MM.1S (cell line): ENCODE results near the gene SNRPD3.

Experiments
- DNase-seq: peaks from one replicate; pipeline ENCODE4 v3.0.0-alpha.2; 2015
- H2AFZ ChIP-seq: fragments of 300-600 bp; sonication (generic); 2 replicates; pipeline ENCODE4 v1.6.0; 2016; ENCODE audit warnings: antibody characterized with exemption, low read length
- H3F3A ChIP-seq: fragments of 300-600 bp; sonication (generic); 2 replicates; pipeline ENCODE4 v1.6.1; 2016; ENCODE audit warnings: mild to moderate bottlenecking, antibody characterized with exemption, low read length, moderate library complexity, mixed read lengths; ENCODE audit not compliant: insufficient read depth
- H3K27ac ChIP-seq: fragments of 300-600 bp; sonication (generic); 2 replicates; pipeline ENCODE4 v1.5.1; 2016; ENCODE audit warnings: mild to moderate bottlenecking, low read length
- H3K27me3 ChIP-seq: fragments of 300-600 bp; sonication (generic); replicated peaks from 2 replicates; pipeline ENCODE4 v1.6.0; 2016; ENCODE audit warnings: low read length; ENCODE audit not compliant: insufficient read depth
- H3K36me3 ChIP-seq: fragments of 300-600 bp; sonication (generic); replicated peaks from 2 replicates; pipeline ENCODE4 v1.6.1; 2016; ENCODE audit warnings: mild to moderate bottlenecking, low read length, mixed read lengths; ENCODE audit not compliant: insufficient read depth
- H3K4me1 ChIP-seq: fragments of 300-600 bp; sonication (generic); 2 replicates; pipeline ENCODE4 v1.6.1; 2016; ENCODE audit warnings: low read length, mixed read lengths
- H3K4me2 ChIP-seq: fragments of 300-600 bp; sonication (generic); 2 replicates; pipeline ENCODE4 v1.6.0; 2016; ENCODE audit warnings: low read depth, low read length
- H3K4me3 ChIP-seq: fragments of 300-600 bp; sonication (generic); 2 replicates; pipeline ENCODE4 v1.5.1; 2016; ENCODE audit warnings: low read length, mixed read lengths
- H3K79me2 ChIP-seq: fragments of 300-600 bp; sonication (generic); 2 replicates; pipeline ENCODE4 v1.6.1; 2016; ENCODE audit warnings: mixed run types, low read length, mixed read lengths
- H3K9ac ChIP-seq: fragments of 300-600 bp; sonication (generic); 2 replicates; pipeline ENCODE4 v1.6.1; 2016; ENCODE audit warnings: low read length, mixed read lengths
- H3K9me2 ChIP-seq: fragments of 300-600 bp; sonication (generic); replicated peaks from 2 replicates; pipeline ENCODE4 v1.6.1; 2016; ENCODE audit warnings: mild to moderate bottlenecking, low read length, mixed read lengths; ENCODE audit not compliant: insufficient read depth
- H3K9me3 ChIP-seq: fragments of 300-600 bp; sonication (generic); replicated peaks from 2 replicates; pipeline ENCODE4 v1.6.1; 2016; ENCODE audit warnings: mild to moderate bottlenecking, low read length, mixed read lengths; ENCODE audit not compliant: insufficient read depth
- H4K20me1 ChIP-seq: fragments of 300-600 bp; sonication (generic); 2 replicates; pipeline ENCODE4 v1.6.1; 2016; ENCODE audit warnings: mild to moderate bottlenecking, low read length, moderate library complexity, mixed read lengths; ENCODE audit not compliant: insufficient read depth
- EZH2 ChIP-seq: fragments of 300-600 bp; sonication (generic); optimal IDR thresholded peaks from 2 replicates; pipeline ENCODE3; 2017; ENCODE audit warnings: low read depth, mild to moderate bottlenecking, antibody characterized with exemption, low read length, mixed read lengths
- EZH2phosphoT487 ChIP-seq: fragments of 300-600 bp; sonication (generic); IDR thresholded peaks from 2 replicates; pipeline ENCODE4 v1.6.1; 2018; ENCODE audit warnings: antibody characterized with exemption, low read length
- TF ChIP-seq, protein P1 (sequence below): fragments of 300-600 bp; sonication (generic); IDR thresholded peaks from 2 replicates; pipeline ENCODE4 v1.5.1; 2016; ENCODE audit warnings: antibody characterized with exemption, low read length, mixed read lengths

SNRPD3 gene

DNA sequence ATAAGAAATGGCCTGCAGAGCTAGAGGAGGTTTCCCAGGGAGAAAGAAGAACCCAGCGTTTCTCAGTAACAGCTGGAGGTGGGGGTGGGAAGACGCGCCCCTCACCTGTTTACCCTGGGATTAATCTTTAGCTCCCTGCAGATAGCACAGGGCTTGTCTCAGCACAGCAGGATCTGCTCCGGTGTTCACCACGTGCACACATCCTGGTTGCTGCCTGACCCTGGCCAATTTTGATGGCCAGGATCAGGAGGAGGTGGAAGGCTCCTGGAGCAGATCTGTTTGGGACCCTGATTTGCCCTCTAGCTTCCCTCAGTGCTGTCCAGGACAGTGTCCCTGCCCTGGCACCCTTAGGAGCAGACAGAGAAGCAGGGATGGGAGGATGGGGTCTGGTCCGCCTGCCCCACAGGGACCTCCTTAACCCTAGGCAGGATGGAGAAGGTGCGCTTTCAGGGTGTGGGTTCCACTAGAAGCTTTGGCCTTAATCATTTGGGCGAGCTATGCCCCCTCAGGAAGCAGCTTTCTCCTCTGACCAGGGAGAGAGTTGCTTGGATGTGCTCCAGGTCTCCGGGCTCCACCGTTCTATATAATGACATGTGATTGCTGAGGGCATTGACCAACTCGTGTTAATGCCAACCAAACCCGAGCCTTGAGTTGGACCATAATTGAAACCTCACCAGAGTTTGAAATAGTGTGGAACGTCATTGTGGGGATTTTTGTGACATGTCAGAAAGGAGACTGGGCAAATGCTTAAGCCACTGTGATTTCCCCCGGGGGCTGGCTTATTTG, 41.4 kb upstream of the SNRPD3 start:
- no peaks in the 10 kb centered on the region for H3K27me3 ChIP-seq
- no peak overlapping the region for H2AFZ ChIP-seq
- no peaks in the 10 kb centered on the region; the same call in 1 of the 2 replicates for H3F3A ChIP-seq
- no peak for TF ChIP-seq EZH2phosphoT487
- TF ChIP-seq, protein P1, sequence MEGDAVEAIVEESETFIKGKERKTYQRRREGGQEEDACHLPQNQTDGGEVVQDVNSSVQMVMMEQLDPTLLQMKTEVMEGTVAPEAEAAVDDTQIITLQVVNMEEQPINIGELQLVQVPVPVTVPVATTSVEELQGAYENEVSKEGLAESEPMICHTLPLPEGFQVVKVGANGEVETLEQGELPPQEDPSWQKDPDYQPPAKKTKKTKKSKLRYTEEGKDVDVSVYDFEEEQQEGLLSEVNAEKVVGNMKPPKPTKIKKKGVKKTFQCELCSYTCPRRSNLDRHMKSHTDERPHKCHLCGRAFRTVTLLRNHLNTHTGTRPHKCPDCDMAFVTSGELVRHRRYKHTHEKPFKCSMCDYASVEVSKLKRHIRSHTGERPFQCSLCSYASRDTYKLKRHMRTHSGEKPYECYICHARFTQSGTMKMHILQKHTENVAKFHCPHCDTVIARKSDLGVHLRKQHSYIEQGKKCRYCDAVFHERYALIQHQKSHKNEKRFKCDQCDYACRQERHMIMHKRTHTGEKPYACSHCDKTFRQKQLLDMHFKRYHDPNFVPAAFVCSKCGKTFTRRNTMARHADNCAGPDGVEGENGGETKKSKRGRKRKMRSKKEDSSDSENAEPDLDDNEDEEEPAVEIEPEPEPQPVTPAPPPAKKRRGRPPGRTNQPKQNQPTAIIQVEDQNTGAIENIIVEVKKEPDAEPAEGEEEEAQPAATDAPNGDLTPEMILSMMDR, result no peak
- TF ChIP-seq EZH2, result no peak
- H3K4me2 ChIP-seq, result no peak overlapping the region
- H4K20me1 ChIP-seq, result no peaks in the 10 kb centered on the region
- no peaks in the 10 kb centered on the region for H3K79me2 ChIP-seq
- no peak for DNase-seq
- no peaks in the 10 kb centered on the region for H3K9me2 ChIP-seq
- no peaks in the 10 kb centered on the region for H3K9me3 ChIP-seq
- H3K36me3 ChIP-seq, result no peaks in the 10 kb centered on the region
- H3K27ac ChIP-seq, result no peak overlapping the region
- no peak overlapping the region for H3K4me3 ChIP-seq
- peaks cover 5% of the 10 kb centered on the region; the same call in 1 of the 2 replicates for H3K4me1 ChIP-seq
- no peak overlapping the region for H3K9ac ChIP-seq

DNA sequence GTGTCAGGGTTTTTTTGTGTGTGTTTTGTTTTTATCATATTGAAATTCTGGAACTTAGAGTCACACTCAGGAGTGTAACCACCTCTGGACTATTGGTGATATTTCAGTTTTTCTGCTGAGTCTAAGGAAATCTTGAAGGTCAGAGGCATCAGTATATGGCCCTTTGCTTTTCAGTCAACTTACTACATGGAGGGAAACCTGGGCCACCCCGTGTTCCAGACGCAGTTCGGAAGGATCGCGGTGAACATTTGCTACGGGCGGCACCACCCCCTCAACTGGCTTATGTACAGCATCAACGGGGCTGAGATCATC, 40.8 kb upstream of the SNRPD3 start:
- H3K9ac ChIP-seq, result no peak overlapping the region
- H4K20me1 ChIP-seq, result no peaks in the 10 kb centered on the region
- H3K4me2 ChIP-seq, result no peak overlapping the region
- H3K27me3 ChIP-seq, result no peaks in the 10 kb centered on the region
- no peaks in the 10 kb centered on the region for H3K79me2 ChIP-seq
- no peaks in the 10 kb centered on the region; the same call in 1 of the 2 replicates for H3F3A ChIP-seq
- TF ChIP-seq EZH2, result no peak
- TF ChIP-seq, protein P1, result no peak
- no peak for TF ChIP-seq EZH2phosphoT487
- DNase-seq, result no peak
- H2AFZ ChIP-seq, result no peak overlapping the region
- no peaks in the 10 kb centered on the region for H3K9me2 ChIP-seq
- no peaks in the 10 kb centered on the region for H3K36me3 ChIP-seq
- no peak overlapping the region for H3K27ac ChIP-seq
- no peaks in the 10 kb centered on the region for H3K9me3 ChIP-seq
- no peak overlapping the region for H3K4me3 ChIP-seq
- peaks cover 5% of the 10 kb centered on the region; the same call in 1 of the 2 replicates for H3K4me1 ChIP-seq

DNA sequence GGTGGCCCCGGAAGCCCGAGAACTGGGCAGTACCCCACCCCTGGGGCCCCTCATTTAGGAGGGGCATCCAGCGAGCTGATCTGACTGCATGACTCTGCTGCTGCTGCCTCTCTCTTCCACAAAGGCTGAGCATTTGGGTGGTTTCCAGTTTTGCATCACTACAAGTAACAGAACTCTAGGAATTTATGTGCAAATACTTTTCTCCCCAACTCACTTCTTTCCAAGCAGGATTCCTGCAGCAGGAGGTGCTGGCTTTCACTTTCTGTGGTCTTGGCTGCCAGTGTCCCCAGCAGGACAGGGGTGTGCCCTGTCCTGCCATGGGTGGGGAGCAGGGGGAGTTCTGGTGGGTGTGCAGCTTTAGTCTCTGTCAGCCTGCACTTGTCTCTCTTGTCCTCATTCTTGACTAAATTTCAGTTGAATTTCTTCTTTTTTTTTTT, 39.5 kb upstream of the SNRPD3 start:
- no peaks in the 10 kb centered on the region for H4K20me1 ChIP-seq
- H3K4me3 ChIP-seq, result no peak overlapping the region
- no peaks in the 10 kb centered on the region for H3F3A ChIP-seq
- DNase-seq, result no peak
- no peaks in the 10 kb centered on the region for H3K36me3 ChIP-seq
- no peaks in the 10 kb centered on the region for H3K9me3 ChIP-seq
- H2AFZ ChIP-seq, result no peak overlapping the region
- H3K9ac ChIP-seq, result no peak overlapping the region
- no peaks in the 10 kb centered on the region for H3K9me2 ChIP-seq
- H3K27me3 ChIP-seq, result no peaks in the 10 kb centered on the region
- H3K79me2 ChIP-seq, result no peaks in the 10 kb centered on the region
- H3K27ac ChIP-seq, result no peak overlapping the region
- TF ChIP-seq, protein P1, result no peak
- no peaks in the 10 kb centered on the region for H3K4me1 ChIP-seq
- H3K4me2 ChIP-seq, result no peak overlapping the region
